MM.1S (cell line): Measurements from ENCODE around the gene RMDN3.

Experiments used
- DNase-seq: peaks from one replicate; pipeline ENCODE4 v3.0.0-alpha.2; 2015
- H2AFZ ChIP-seq: fragments of 300-600 bp; sonication (generic); 2 replicates; pipeline ENCODE4 v1.6.0; 2016; ENCODE audit warnings: antibody characterized with exemption, low read length
- H3F3A ChIP-seq: fragments of 300-600 bp; sonication (generic); 2 replicates; pipeline ENCODE4 v1.6.1; 2016; ENCODE audit warnings: mild to moderate bottlenecking, antibody characterized with exemption, low read length, moderate library complexity, mixed read lengths; ENCODE audit not compliant: insufficient read depth
- H3K27ac ChIP-seq: fragments of 300-600 bp; sonication (generic); 2 replicates; pipeline ENCODE4 v1.5.1; 2016; ENCODE audit warnings: mild to moderate bottlenecking, low read length
- H3K27me3 ChIP-seq: fragments of 300-600 bp; sonication (generic); replicated peaks from 2 replicates; pipeline ENCODE4 v1.6.0; 2016; ENCODE audit warnings: low read length; ENCODE audit not compliant: insufficient read depth
- H3K36me3 ChIP-seq: fragments of 300-600 bp; sonication (generic); replicated peaks from 2 replicates; pipeline ENCODE4 v1.6.1; 2016; ENCODE audit warnings: mild to moderate bottlenecking, low read length, mixed read lengths; ENCODE audit not compliant: insufficient read depth
- H3K4me1 ChIP-seq: fragments of 300-600 bp; sonication (generic); 2 replicates; pipeline ENCODE4 v1.6.1; 2016; ENCODE audit warnings: low read length, mixed read lengths
- H3K4me2 ChIP-seq: fragments of 300-600 bp; sonication (generic); 2 replicates; pipeline ENCODE4 v1.6.0; 2016; ENCODE audit warnings: low read depth, low read length
- H3K4me3 ChIP-seq: fragments of 300-600 bp; sonication (generic); 2 replicates; pipeline ENCODE4 v1.5.1; 2016; ENCODE audit warnings: low read length, mixed read lengths
- H3K79me2 ChIP-seq: fragments of 300-600 bp; sonication (generic); 2 replicates; pipeline ENCODE4 v1.6.1; 2016; ENCODE audit warnings: mixed run types, low read length, mixed read lengths
- H3K9ac ChIP-seq: fragments of 300-600 bp; sonication (generic); 2 replicates; pipeline ENCODE4 v1.6.1; 2016; ENCODE audit warnings: low read length, mixed read lengths
- H3K9me2 ChIP-seq: fragments of 300-600 bp; sonication (generic); replicated peaks from 2 replicates; pipeline ENCODE4 v1.6.1; 2016; ENCODE audit warnings: mild to moderate bottlenecking, low read length, mixed read lengths; ENCODE audit not compliant: insufficient read depth
- H3K9me3 ChIP-seq: fragments of 300-600 bp; sonication (generic); replicated peaks from 2 replicates; pipeline ENCODE4 v1.6.1; 2016; ENCODE audit warnings: mild to moderate bottlenecking, low read length, mixed read lengths; ENCODE audit not compliant: insufficient read depth
- H4K20me1 ChIP-seq: fragments of 300-600 bp; sonication (generic); 2 replicates; pipeline ENCODE4 v1.6.1; 2016; ENCODE audit warnings: mild to moderate bottlenecking, low read length, moderate library complexity, mixed read lengths; ENCODE audit not compliant: insufficient read depth
- CTCF ChIP-seq: fragments of 300-600 bp; sonication (generic); IDR thresholded peaks from 2 replicates; pipeline ENCODE4 v1.5.1; 2016; ENCODE audit warnings: antibody characterized with exemption, low read length, mixed read lengths
- EZH2 ChIP-seq: fragments of 300-600 bp; sonication (generic); optimal IDR thresholded peaks from 2 replicates; pipeline ENCODE3; 2017; ENCODE audit warnings: low read depth, mild to moderate bottlenecking, antibody characterized with exemption, low read length, mixed read lengths
- EZH2phosphoT487 ChIP-seq: fragments of 300-600 bp; sonication (generic); IDR thresholded peaks from 2 replicates; pipeline ENCODE4 v1.6.1; 2018; ENCODE audit warnings: antibody characterized with exemption, low read length

Gene RMDN3

GRCh38 chr15:40714144-40714543 lies 40.9 kb downstream of the RMDN3 start:
- no peak overlapping the region for H3K27ac ChIP-seq
- no peaks in the 10 kb centered on the region for H4K20me1 ChIP-seq
- H3K27me3 ChIP-seq = no peaks in the 10 kb centered on the region
- no peaks in the 10 kb centered on the region for H3K79me2 ChIP-seq
- no peak overlapping the region for H3K4me2 ChIP-seq
- H3K9ac ChIP-seq = no peak overlapping the region
- no peaks in the 10 kb centered on the region for H3K9me3 ChIP-seq
- H2AFZ ChIP-seq = no peak overlapping the region
- DNase-seq = no peak
- no peaks in the 10 kb centered on the region for H3K4me1 ChIP-seq
- no peak for TF ChIP-seq EZH2
- TF ChIP-seq EZH2phosphoT487 = no peak
- no peak for TF ChIP-seq CTCF
- H3K4me3 ChIP-seq = no peak overlapping the region
- no peaks in the 10 kb centered on the region for H3F3A ChIP-seq
- H3K36me3 ChIP-seq = peaks cover 6% of the 10 kb centered on the region; the same call in 1 of the 2 replicates
- H3K9me2 ChIP-seq = no peaks in the 10 kb centered on the region

- H3K27me3 ChIP-seq = no peaks in the 10 kb centered on the region
- no peaks in the 10 kb centered on the region for H3K4me1 ChIP-seq
- no peaks in the 10 kb centered on the region for H3K9me3 ChIP-seq
- no peaks in the 10 kb centered on the region for H3K9me2 ChIP-seq
- H3K4me3 ChIP-seq = no peak overlapping the region
- H3K9ac ChIP-seq = no peak overlapping the region
- H2AFZ ChIP-seq = no peak overlapping the region
- peaks cover 7% of the 10 kb centered on the region; the same call in 1 of the 2 replicates for H3K36me3 ChIP-seq
- DNase-seq = no peak
- H3K4me2 ChIP-seq = no peak overlapping the region
- H3K79me2 ChIP-seq = peaks cover 6% of the 10 kb centered on the region
- H4K20me1 ChIP-seq = no peaks in the 10 kb centered on the region
- H3K27ac ChIP-seq = no peak overlapping the region
- TF ChIP-seq CTCF (no peak), EZH2 (no peak), EZH2phosphoT487 (no peak)
- H3F3A ChIP-seq = no peaks in the 10 kb centered on the region
Observed at GRCh38 chr15:40706121-40706520, 48.9 kb downstream of the RMDN3 start.

GRCh38 chr15:40702077-40702476 lies 53.0 kb downstream of the RMDN3 start:
- Histone ChIP-seq H3K4me3 (no peak overlapping the region), H3F3A (no peaks in the 10 kb centered on the region), H3K27me3 (no peaks in the 10 kb centered on the region), H3K36me3 (peaks cover 7% of the 10 kb centered on the region; the same call in 1 of the 2 replicates), H3K4me1 (no peaks in the 10 kb centered on the region), H4K20me1 (no peaks in the 10 kb centered on the region), H3K27ac (no peak overlapping the region), H3K79me2 (peaks cover 22% of the 10 kb centered on the region), H2AFZ (no peak overlapping the region), H3K4me2 (no peak overlapping the region), H3K9me2 (no peaks in the 10 kb centered on the region), H3K9ac (no peak overlapping the region), H3K9me3 (no peaks in the 10 kb centered on the region)
- peak; percentile 38 for TF ChIP-seq CTCF
- no peak for TF ChIP-seq EZH2
- DNase-seq = peak; percentile 58
